ENCODE results near the gene TTC32.

TTC32 gene

DNA sequence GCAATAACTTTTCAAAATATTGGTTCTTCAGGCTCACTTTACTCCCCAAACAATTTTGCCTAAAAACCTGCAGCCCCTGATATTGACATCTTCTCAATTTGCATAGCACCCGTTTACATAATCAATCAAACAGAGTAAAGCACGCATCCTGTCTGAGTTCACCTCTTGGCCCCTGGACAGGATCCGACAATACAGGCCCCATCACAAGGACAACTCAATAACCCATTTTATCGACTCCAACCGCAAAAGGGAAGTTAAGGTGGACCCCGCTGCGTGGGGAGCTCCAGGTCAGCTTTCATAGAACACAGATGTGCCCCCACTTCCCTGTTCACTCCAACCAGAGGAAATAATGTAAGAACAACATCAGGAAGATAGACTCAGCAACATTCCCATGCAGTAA is 44.7 kb downstream of the TTC32 start:
- Histone ChIP-seq H3K27ac (no peak overlapping the region), H3K4me3 (no peak overlapping the region)
- no peak for DNase-seq (ENCODE audit: low spot score)
- TF ChIP-seq, protein P1, sequence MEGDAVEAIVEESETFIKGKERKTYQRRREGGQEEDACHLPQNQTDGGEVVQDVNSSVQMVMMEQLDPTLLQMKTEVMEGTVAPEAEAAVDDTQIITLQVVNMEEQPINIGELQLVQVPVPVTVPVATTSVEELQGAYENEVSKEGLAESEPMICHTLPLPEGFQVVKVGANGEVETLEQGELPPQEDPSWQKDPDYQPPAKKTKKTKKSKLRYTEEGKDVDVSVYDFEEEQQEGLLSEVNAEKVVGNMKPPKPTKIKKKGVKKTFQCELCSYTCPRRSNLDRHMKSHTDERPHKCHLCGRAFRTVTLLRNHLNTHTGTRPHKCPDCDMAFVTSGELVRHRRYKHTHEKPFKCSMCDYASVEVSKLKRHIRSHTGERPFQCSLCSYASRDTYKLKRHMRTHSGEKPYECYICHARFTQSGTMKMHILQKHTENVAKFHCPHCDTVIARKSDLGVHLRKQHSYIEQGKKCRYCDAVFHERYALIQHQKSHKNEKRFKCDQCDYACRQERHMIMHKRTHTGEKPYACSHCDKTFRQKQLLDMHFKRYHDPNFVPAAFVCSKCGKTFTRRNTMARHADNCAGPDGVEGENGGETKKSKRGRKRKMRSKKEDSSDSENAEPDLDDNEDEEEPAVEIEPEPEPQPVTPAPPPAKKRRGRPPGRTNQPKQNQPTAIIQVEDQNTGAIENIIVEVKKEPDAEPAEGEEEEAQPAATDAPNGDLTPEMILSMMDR (IDR thresholded peaks at IDR 0.05) = no peak

DNA sequence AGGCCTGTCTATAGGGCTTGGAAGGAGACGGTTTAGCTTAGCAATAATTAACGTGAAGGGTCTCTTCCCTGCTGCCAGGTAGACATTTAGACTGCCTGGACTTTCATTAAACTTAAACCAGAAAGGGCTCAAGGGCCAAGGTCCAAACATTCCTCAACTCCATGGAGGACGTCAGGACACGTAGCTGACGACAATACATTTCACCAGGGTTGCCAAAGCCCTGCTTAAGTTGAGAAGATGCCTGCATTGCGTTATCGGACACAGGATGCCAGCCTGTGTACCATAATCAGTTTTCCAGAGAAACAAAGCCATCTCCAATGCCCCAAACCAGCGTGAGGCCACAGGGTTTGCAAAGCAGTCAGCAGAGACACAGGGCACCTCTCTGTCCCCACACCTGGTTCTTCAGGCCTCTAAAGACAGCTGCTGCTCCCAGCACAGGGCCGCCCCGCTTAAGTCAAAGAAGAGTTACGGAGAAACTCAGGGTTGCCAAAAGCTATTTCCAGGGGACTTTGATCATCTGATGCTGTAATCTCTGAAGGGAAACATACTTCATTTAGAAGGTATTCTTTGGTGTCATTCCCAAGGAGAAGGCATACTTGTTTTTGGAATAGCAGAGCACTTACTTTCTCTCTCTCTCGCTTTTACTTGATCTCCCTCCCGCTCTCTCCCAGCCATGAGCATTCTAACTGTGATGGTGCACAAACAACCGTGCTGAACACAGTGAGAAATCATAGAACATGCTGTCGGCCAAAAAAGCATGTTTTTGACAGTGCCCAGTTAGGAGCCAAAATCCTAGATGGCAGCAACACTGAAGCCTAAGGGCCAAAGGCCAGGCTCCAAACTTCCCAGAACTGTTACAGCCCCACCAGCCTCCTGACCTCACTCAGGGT is 46.0 kb downstream of the TTC32 start:
- no peak for DNase-seq (ENCODE audit: low spot score)
- peak overlapping the region; percentile 83 to 84 for H3K27ac ChIP-seq

DNA sequence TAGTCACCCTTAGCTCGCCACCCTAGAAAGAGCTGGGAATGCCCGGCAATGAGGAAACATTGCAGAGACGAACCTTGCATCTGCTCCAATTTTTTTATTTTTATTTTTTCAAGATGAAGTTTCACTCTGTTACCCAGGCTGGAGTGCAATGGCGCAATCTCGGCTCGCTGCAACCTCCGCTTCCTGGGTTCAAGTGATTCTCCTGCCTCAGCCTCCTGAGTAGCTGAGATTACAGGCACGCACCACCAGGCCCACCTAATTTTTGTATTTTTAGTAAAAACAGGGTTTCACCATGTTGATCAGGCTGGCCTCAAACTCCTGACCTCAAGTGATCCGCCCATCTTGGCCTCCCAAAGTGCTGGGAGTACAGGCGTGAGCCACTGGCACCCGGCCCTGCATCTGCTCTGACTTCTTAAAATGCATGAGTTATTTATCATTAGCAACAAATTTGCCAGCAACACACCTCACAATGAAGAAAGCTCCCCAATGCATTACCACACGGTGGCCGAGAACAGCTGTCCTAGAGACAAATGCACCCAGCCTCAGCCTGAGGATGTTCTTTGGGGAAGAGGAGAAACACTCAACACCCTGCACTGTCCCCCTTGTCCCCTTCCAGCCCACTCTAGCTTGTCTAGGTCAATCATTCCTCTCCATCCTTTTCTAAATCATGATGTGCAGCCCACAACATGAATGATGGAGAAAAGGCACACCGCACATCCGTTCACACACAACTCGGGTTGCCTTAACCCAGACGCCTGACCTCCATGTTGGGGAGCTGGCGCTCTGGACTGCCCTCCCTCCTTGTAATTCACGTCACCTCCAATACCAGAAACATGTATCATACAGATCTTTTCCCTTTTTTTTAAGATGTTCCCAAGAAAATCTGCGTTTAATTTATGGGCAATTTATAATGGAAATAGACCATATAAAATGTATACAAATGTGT is 46.9 kb downstream of the TTC32 start:
- DNase-seq (ENCODE audit: low spot score) = no peak
- H3K27ac ChIP-seq = peak overlapping the region; percentile 83 to 84
- H3K4me3 ChIP-seq = no peak overlapping the region
- TF ChIP-seq, protein P1 (IDR thresholded peaks at IDR 0.05) = no peak

More for the DNA sequence above, 46.0 kb downstream of the TTC32 start:
- H3K4me3 ChIP-seq = peak overlapping the region; percentile 42
- TF ChIP-seq, protein P1 (IDR thresholded peaks at IDR 0.05) = no peak

DNA sequence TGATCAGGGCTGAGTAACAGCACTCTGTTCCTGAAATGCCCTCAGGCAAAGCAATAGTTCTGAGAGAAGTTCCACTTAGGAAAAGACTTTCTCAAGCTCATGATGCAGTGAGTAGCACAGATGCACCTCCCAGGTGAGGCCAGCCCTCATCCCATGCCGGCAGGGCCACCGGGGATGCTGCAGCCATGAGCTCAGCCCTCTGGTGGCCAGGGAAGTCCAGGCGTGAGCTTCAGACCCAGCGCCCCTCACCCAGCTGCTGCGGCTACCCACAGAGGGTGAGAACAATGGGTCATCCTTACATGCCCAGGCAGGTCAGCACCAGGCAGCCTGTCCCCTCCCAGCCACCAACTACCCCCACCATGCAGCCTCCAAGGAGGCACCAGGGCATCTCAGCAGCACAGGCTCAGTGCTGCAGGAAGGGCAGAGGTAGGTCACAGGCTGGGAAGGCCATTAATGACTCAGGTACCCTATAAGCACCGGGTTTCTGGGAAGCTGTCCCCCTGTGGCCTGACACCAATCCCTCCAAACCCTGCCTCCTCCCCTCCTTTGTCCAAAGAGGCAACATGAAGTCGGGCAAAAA is 50.6 kb downstream of the TTC32 start:
- H3K27ac ChIP-seq = no peak overlapping the region
- TF ChIP-seq, protein P1 (IDR thresholded peaks at IDR 0.05) = no peak
- H3K4me3 ChIP-seq = no peak overlapping the region
- peak; percentile 53 for DNase-seq (ENCODE audit: low spot score)

DNA sequence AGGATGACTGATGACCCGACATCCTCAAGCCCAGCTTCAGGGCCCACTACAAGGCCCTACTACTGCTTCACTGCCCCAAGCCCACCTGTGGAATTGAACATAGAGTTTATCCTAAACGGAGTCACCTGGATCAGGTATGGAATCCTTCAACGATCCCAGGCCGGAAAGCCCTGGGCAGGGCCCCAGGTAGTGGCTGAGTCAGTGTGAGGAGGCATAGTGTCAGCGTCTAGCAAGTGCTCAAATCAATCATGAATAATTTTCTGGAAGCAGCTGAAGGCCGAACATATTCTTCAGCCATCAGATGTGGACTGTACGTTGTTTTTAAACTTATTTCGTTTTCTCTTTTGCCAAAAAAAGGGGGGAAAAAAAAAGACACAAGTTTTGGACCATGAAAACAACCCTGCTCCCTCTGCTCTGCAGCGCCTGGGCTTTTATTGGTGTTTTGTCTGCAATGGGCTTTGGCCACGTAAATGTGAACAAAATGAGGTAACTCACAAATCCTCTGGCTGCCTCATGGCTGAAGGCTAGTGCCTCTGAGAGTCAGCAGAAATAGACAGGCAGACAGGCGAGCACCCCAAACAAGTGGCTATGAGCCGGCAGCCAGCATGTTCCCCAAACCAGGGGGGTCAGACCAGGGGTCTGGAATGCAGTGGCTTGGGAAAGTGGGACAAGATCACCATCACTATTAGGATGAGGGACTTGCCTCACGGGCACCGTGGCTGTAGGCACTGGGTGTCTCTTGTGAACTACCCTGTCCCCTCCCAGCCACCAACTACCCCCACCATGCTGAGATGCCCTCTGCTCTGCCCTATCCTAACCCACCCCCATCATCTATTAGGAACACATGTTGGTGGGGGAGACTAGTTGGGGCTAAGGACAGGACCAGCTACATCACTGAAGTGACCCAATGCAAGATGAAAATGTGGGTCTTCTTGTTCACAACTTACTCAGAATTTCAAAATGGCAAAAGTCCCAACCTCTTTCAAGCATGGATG is 51.4 kb downstream of the TTC32 start:
- H3K27ac ChIP-seq = no peak overlapping the region
- DNase-seq (ENCODE audit: low spot score) = peak; percentile 54
- TF ChIP-seq, protein P1 (IDR thresholded peaks at IDR 0.05) = no peak
- H3K4me3 ChIP-seq = no peak overlapping the region

DNA sequence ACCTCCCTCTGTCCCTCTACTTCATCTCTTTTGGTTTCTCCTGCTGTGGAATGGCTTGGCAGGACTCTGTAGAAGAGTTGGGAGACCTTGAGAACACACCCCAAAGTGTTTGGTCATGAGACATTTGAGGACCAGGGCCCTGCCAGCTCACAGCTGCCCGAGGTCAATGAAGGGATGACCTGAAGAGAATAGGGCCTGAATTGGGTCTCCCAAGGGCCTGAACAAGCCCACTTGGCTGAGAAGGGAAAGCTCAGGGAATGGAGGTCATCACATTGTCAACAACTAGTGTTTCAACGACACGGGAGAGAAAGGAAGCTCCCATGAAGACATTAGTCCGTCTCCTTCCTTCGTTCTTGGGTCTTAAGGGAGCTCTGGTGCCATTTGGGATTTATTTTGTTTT is 52.8 kb downstream of the TTC32 start:
- Histone ChIP-seq H3K4me3 (no peak overlapping the region), H3K27ac (no peak overlapping the region)
- DNase-seq (ENCODE audit: low spot score) = peak; percentile 35
- TF ChIP-seq, protein P1 (IDR thresholded peaks at IDR 0.05) = no peak
